Measurements from ENCODE around the gene BMPR1A.
A peak's percentile ranks its signal among the peaks of the same experiment; 100 is the strongest.
"Not testable (repeated sequence)": the region's sequence is repeated elsewhere in the genome, so short reads cannot be mapped to it uniquely, and the experiment has no call there.

The BMPR1A gene

GRCh38 chr10:86888585-86889381, 132.4 kb downstream of the BMPR1A start:
- DNase-seq (ENCODE audit: low spot score), result peak; percentile 80

DNA sequence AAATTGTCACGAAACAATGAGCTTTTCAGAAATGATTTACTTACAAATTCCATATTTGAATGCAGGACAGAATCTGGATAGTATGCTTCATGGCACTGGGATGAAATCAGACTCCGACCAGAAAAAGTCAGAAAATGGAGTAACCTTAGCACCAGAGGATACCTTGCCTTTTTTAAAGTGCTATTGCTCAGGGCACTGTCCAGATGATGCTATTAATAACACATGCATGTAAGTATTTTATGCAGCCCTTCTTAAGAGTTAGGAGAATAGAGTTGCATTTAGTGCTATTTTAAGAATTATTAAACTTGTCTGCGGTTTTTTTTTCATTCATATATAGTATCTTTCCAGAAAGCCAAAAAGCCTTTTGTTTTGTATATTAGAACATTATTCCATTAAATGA, 133.6 kb downstream of the BMPR1A start:
- DNase-seq (ENCODE audit: low spot score), result no peak

GRCh38 chr10:86898511-86898910, 142.1 kb downstream of the BMPR1A start:
- DNase-seq (ENCODE audit: low spot score), result no peak

GRCh38 chr10:86899132-86899531, 142.7 kb downstream of the BMPR1A start:
- no peak for DNase-seq (ENCODE audit: low spot score)

GRCh38 chr10:86899670-86900276, 143.4 kb downstream of the BMPR1A start:
- peak; percentile 52 for DNase-seq (ENCODE audit: low spot score)

DNA sequence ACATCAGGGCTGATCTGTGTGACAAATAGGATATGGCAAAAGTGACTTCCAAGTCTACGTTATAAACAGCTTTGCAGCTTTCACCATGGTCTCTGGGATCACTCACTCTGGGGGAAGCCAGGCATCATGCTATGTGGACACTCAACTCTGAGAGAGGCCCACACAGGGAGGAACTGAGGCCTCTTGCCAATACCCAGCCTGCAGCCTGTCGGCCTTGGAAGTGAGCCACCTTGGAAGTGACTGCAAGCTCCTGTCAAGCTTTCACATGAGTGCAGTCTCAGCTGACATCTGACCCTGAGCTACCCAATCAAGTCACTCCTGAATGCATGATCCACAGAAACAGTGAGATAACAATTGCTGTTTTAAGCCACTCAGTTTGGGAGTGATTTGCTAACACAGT, 144.5 kb downstream of the BMPR1A start:
- DNase-seq (ENCODE audit: low spot score), result no peak

GRCh38 chr10:86904600-86904999, 148.2 kb downstream of the BMPR1A start:
- no peak for DNase-seq (ENCODE audit: low spot score)

DNA sequence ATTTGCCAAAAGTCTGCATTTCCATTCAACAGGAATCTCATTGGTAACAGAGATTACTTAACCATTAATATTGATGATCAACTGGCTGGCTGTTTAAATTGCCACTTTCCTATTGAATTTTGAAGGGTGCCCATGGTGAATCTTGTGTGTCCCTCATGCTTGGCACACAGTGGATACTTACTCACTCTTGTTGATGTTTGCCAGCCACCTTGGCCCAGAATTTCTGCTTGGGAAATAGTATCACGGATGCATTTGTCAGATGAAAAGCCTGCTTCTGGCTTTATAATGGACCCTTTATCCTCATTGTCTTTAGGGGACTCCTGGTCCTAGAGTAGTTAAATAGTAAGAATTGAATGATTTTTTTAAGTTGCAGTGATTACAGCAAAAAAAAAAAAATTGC, 149.0 kb downstream of the BMPR1A start:
- no peak for DNase-seq (ENCODE audit: low spot score)

- DNase-seq (ENCODE audit: low spot score), result no peak
These were observed 158.3 kb downstream of the BMPR1A start for GRCh38 chr10:86914734-86915133.

- DNase-seq (ENCODE audit: low spot score), result no peak
These were observed 161.6 kb downstream of the BMPR1A start for GRCh38 chr10:86918022-86918471.

- DNase-seq (ENCODE audit: low spot score), result no peak
These were observed 166.1 kb downstream of the BMPR1A start for GRCh38 chr10:86922553-86922961.

DNA sequence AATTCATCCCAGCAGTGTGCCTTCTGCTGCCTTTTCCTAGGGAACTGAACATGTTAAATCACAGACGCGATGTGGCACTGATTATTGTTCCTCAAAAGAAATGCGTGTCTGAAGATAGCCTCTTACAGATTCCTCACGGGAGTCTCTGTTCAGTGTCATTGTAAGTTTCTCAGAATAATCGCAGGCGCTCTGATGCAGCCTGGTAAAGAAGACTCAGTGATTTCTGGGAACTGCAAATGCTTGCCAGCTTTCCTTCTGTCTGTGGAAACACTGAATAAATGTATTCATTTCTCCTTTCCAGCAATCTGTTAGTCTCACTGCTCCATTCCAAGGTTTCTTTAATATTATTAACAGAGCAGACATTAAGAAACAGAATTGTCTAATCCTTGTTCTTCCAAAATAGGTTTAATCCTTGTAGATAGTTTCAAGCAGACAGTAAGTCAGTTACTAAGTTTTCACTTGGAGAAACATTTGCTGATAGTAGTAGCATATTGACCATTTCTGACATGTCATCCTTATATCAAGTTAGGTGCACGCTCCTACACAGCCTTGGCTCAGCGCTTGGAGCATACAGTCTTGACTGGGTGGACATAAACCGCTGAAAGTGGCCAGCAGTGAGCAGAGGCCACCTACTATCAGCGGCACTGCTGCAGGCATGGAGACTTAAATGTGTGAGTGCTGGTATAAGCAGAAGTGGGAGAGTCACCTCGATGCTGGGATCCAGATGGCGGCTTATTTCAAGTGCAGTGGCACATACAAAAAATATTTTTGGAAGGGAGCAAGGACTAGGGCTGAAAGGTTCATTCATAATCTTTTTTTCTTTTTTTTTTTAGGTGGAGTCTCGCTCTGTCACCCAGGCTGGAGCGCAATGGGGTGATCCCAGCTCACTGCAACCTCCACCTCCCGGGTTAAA, 173.3 kb downstream of the BMPR1A start:
- no peak for DNase-seq (ENCODE audit: low spot score)

DNA sequence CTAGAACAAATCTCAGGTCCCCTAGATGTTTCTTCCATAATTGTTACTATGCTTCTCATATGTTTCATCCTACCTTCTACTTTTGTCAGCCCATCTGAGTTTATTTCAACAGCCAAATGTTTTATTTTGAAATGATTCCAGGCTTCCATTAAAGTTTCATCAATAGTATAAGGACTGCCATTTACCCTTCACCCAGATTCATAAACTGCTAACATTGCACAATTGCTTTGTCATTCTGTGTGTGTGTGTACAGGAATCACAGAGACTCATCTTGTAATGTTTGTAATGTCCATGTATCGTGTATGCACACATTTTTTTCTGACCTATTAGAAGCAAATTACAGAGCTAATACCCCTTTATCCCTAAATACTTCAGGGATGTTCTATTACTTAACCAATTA, 175.5 kb downstream of the BMPR1A start:
- DNase-seq (ENCODE audit: low spot score), result no peak

- DNase-seq (ENCODE audit: low spot score), result no peak
These were observed 176.3 kb downstream of the BMPR1A start for GRCh38 chr10:86932674-86933073.

GRCh38 chr10:86934162-86934711, 177.8 kb downstream of the BMPR1A start:
- not testable (repeated sequence) for DNase-seq (ENCODE audit: low spot score)

DNA sequence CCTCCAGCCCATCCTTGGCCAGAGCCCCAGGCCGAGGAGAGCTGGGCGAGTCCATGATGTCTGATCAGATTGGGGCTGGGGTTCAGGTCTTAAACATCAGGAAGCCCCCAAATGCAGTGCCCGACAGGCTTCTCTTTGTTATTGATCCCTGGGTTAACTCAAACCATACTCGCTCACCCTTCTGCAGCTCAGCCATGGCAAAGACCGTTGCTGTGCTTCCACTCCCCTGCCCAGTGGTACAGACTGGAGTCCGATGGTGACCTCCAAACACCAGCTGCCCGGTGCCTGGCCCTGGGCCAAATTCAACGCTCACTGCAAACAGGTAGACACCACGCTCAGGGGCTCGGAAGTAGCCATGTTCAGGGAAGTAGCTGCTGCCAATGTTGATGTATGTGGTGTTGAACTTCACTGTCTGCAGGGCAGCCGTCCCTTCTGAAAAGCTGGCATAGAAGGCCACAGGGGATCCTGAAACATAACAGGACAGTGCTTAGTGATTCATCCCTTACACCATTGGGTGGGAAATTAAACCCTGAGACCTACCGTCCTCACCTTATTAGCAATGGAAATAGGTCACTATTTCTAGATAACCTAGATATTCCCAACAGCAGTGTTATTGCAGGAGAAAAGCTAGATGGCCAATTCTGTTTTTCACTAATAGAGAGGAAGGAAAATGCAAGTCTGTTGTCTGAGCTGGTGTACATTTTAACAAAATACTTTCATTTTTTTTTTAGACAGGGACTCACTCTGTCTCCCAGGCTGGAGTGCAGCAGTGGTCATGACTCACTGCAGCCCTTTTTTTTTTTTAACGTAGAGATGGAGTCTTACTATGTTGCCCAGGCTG, 180.5 kb downstream of the BMPR1A start:
- DNase-seq (ENCODE audit: low spot score), result no peak

- DNase-seq (ENCODE audit: low spot score), result no peak
These were observed 181.2 kb downstream of the BMPR1A start for GRCh38 chr10:86937502-86938154.

- DNase-seq (ENCODE audit: low spot score), result no peak
These were observed 181.8 kb downstream of the BMPR1A start for GRCh38 chr10:86938260-86938659.

DNA sequence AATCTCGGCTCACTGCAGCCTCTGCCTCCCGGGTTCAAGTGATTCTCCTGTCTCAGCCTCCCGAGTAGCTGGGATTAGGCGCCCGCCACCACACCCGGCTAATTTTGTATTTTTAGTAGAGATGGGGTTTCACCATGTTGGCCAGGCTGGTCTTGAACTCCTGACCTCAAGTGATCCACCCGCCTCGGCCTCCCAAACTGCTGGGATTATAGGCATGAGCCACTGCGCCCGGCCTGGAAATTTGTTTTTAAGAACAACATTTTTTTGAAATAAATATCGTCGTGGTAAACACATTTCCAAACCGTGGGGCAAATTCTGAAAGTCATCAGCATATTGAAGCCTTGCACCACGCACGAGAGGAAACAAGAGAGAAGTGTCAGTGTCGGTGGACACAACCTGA, 183.7 kb downstream of the BMPR1A start:
- DNase-seq (ENCODE audit: low spot score), result not testable (repeated sequence)

GRCh38 chr10:86940677-86941076, 184.3 kb downstream of the BMPR1A start:
- no peak for DNase-seq (ENCODE audit: low spot score)

DNA sequence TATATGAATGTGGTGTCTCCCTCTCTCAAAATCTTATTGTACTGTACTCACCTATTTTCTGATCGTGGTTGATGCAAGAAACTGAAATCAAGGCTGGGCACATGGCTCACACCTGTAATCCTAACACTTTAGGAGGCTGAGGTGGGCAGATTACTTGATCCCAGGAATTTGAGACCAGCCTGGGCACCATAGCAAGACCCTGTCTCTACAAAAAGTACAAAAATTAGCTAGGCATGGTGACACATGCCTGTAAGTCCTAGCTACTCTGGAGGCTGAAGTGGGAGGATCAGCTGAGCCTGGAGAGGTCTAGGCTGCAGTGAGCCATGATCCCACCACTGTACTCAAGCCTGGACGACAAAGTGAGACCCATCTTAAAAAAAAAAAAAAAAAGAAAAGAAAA, 185.0 kb downstream of the BMPR1A start:
- no peak for DNase-seq (ENCODE audit: low spot score)

All from activated CD4-positive, alpha-beta T cell treated with anti-CD3 and anti-CD28 coated beads, Interleukin-2, Interleukin-4, amounts not matched to agents 100 ng/mL and 50 ng/mL, durations not matched to agents 16 hours and 8 hours (primary cell).